Measurements from ENCODE around the gene MTHFD1L.
"Not testable (repeated sequence)": the region's sequence is repeated elsewhere in the genome, so short reads cannot be mapped to it uniquely, and the experiment has no call there.

MTHFD1L gene
- 18.0 to 20.7 reads per million in 2 donors for total RNA-seq

DNA sequence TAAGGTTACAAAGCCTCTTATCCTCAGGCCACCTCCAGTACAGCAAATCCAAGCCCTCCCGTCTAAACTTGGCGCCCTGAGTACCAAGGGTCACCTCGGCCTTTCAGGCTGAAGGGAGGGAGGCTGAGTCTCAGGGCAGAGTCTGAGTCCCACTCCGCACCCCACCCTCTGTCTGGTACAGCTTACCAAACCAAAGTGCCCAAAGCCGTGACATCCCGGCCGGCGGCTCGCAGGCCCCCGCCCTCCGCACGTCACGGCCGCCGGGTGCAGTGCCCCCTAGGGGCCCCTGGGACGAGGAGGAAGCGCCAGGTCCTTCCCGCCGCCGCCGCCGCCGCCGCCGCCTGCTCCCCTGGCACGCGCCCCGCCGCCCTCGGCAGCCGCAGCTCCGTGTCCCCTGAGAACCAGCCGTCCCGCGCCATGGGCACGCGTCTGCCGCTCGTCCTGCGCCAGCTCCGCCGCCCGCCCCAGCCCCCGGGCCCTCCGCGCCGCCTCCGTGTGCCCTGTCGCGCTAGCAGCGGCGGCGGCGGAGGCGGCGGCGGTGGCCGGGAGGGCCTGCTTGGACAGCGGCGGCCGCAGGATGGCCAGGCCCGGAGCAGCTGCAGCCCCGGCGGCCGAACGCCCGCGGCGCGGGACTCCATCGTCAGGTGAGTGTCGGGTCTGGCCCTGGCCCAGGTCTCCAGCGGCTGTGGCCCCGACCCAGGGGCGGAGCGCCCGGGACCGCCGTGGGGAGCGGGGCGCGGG, at the start of gene MTHFD1L:
Gene MTHFD1L, plus strand, starts transcription at position 297 of the 741 bp plus-strand sequence. Its CDS starts 121 bp downstream, at position 418.
- DNase-seq: peak; percentile 61

DNA sequence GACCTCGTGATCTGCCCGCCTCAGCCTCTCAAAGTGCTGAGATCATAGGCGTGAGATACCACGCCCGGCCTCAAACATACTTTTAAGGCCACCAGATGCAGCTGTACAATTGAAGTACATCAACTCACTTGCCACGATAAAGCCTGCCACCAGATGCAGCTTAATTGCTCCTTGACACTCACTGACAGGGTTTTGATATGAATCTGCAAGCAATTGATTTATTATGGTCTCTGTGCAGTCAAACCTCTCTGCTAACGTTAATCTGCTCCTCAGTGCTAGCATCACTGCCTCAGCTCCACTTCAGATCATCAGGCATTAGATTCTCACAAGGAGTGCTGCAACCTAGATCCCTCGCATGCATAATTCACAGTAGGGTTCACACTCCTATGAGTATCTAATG, 48.9 kb upstream of the MTHFD1L start:
- DNase-seq: not testable (repeated sequence)

DNA sequence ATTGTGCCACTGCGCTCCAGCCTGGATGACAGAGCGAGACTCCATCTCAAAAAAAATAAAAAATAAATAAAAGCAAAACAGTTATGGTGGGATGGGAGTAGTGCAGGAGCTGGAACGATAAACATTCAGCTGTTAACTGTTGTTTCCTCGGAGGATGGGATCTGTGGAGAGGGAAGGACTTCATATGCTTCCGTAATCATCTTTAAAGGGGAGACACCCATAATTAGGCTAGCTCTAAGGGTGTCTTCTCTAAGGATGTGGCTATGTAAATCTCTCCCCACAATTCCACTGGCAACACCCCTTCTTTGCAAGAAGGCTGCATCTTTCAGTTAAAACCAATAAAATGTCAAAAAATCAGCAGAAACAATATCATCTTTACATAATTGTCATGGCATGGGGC, 42.6 kb upstream of the MTHFD1L start:
- no peak for DNase-seq

DNA sequence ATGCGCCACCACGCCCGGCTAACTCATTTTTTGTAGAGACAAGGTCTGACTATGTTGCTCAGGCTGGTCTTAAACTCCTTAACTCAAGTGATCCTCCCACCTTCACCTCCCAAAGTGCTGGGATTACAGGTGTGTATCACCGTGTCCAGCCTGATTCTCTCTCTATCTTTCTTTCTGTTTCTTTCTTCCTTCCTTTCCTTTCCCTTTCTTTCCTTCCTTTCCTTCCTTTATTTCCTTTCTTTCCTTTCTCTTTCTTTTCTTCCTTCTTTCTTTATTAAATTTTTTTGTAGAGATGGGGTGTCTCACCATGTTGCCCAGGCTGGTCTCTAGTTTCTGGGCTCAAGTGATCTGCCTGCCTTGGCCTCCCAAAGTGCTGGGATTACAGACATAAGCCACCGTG, 38.7 kb upstream of the MTHFD1L start:
- no peak for DNase-seq

DNA sequence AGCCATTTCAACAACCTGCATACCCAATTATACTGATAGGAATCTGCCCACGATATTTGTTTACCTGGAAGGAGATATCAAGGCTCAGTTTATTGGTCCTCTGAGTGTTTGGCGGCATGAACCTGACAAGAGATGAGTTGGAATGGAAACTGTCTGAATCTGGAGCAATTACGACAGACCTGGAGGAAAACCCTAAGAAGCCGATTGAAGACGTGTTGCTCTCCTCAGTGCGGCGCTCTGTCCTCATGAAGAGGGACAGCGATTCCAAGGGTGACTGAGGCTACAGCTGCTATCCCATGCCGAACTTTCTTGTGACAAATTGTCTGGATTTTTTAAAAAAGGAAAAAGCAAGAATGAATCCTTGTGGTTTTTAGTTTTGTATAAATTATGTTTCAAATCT, 37.4 kb upstream of the MTHFD1L start:
- not testable (repeated sequence) for DNase-seq

DNA sequence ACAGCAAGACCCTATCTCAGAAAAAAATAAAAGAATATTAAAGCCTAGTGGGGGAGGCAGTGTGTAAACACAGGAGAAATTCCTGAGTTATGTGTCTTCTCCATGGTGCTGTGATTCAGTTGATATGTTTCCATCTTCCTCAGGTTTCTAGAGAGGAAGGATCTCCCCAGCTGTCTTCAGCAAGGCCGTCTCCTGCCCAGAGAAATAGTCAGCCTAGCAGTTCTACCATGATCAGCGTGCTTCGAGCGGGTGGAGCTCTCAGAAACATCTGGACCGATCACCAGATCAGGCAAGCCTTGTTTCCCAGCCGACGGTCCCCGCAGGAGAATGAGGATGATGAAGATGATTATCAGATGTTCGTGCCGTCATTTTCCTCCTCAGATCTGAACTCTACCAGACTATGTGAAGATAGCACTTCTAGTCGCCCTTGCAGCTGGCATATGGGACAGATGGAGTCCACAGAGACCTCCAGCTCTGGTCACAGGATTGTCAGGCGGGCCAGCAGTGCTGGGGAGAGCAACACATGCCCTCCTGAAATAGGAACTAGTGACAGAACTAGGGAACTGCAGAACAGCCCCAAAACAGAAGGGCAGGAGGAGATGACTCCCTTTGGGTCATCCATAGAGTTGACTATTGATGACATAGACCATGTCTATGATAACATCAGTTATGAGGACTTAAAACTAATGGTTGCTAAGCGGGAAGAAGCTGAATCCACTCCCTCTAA, 34.9 kb upstream of the MTHFD1L start:
- DNase-seq: no peak

DNA sequence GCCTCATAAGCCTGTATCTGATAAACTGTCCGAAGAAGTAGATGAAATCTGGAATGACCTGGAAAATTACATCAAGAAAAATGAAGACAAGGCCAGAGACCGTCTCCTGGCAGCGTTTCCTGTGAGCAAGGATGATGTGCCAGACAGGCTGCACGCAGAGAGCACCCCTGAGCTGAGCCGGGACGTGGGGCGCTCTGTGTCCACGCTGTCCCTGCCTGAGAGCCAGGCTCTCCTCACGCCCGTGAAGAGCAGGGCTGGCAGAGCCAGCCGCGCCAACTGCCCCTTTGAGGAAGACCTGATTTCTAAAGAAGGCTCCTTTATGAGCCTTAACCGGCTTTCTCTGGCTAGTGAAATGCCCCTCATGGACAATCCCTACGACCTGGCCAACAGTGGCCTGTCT, 33.9 kb upstream of the MTHFD1L start:
- no peak for DNase-seq

DNA sequence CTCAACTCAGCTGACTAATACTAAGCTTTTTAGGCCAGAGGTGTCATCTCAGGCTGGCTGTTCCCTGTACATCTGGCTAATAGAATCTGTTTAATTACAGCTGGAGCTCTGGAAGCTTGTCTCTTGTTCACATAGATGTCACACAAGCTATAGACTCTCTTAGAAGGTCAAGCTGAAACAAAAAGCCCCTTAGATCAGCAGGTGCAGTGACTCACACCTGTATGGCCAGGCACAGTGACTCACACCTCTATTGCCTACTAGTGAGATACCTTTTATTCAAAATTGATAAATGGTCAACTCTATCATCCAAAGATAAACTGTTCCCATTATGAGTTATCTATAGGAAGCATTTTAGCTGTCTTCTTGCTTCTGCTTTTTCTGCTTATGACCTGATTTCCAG, 29.9 kb upstream of the MTHFD1L start:
- no peak for DNase-seq

DNA sequence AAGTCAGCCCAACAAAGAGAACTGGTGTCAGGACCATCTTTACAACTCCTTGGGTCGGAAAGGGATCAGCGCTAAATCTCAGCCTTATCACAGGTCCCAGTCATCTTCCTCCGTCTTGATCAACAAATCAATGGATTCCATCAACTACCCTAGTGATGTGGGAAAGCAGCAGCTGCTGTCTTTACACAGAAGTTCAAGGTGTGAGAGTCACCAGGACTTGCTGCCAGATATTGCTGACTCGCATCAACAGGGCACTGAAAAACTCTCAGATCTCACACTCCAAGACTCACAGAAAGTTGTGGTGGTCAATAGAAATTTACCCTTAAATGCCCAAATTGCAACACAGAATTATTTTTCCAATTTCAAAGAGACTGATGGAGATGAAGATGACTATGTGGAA, 25.3 kb upstream of the MTHFD1L start:
- DNase-seq: no peak

DNA sequence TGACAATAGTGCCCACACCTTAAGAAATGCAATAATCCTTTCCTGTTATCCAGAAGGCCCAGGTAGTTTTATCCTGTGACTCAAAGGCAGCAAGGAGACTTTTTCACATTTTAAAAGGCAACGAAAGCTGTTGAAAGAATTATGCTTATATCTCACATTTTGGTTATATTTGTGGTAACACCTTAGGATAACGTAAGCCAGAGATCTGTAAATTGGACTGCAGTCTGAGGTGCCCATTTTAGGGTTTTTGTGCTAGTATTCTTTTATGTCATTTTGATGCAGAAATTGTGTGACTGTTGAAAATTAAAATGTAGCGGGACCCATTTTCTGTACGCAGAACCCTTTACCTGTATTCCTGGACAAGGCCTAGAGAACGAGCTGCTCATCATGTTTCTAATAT, 24.3 kb upstream of the MTHFD1L start:
- DNase-seq: no peak

DNA sequence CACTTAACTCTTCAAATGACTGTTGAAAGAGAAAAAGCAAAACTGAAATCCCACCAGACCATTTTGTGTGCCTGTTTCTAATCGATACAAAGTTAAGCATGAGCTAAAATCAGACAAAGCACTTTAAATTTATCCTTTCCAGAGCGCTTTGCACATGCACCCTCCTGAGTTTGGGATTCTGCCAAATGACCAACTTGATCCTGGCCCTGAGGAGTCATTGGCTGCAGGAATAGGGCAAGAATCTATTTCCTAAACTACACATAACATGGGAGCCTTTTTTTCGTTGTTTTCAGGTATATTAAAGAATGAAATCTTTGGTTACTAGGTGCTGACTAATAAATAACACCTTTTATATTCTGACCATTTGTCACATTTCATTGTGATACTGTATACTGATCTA, 23.8 kb upstream of the MTHFD1L start:
- DNase-seq: no peak

DNA sequence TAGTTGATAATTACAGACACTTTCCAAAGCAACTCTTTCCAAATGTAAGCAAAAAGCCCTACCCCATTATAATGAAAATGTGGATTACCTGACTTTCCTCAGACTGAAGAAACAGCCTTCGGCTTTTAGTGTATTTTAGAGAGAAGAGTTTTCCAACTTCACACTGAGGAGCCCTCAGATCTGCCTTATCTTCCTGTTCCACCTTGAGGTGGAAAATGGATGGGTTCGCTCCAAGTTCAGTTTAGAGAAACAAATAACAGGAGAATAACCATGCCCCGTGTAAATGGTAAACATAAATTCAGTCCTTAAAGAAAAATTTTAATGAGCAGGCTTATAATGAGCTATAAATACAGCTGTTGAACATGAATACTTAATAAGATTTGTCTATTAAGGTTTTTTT, 21.1 kb upstream of the MTHFD1L start:
- no peak for DNase-seq

DNA sequence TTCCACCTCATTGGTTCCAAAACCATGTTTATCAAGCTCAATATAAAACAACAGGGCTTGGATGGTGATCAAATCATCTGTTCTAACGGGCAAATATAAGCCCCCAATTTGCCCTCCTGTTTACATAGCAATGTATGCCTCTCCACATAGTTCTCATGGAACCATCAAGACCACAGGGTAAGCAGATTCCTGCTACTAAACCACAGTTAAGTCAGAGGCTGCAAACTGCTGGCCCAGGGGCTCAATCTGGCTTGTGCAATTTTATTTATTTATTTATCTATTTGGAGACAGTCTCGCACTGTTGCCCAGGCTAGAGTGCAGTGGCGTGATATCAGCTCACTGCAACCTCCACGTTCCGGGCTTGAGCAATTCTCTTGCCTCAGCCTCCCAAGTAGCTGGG, 18.9 kb upstream of the MTHFD1L start:
- no peak for DNase-seq

DNA sequence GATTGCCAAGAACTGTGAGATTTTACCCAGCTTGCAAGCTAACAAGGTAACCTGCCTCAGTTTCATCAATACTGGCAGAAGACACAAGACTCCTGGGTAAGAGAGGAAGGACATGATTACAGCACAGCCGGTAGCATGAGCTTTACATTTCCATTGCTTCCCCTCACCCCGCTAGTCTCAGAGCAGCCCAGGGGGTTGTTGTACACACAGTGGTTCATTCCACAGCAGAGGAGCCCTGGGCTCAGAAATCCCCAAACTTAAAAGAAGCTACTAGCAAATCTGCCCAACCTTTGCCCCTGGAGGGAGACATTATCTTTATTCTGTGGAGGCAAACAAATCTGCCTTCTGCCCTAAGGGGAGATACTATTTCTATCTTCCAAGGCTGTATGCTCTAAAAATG, 17.1 kb upstream of the MTHFD1L start:
- DNase-seq: no peak

DNA sequence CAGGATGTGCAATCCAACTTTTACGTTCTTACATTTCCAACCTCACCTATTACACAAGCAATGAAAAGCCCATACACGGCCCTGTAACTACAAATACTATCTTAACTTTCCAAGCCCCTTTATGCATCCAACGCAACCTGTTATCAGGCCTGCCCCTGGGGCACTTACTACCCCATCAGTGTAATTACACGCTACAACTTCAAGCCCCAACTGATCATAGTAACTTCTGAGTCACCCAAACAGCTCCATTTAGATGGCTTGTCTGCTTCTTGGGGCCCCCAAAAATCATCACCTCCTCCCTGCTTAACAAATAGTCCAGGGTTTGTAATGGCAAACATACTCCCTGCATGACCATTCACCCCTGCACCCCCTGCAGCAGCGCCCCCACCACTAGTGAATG, 11.1 kb upstream of the MTHFD1L start:
- DNase-seq: not testable (repeated sequence)

DNA sequence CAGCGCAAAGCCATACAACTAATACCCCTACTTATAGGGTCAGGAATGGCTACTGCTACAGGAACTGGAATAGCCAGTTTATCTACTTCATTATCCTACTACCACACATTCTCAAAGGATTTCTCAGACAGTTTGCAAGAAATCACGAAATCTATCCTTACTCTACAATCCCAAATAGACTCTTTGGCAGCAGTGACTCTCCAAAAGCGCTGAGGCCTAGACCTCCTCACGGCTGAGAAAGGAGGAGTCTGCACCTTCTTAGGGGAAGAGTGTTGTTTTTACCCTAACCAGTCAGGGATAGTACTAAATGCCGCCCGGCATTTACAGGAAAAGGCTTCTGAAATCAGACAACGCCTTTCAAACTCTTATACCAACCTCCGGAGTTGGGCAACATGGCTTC, 10.3 kb upstream of the MTHFD1L start:
- not testable (repeated sequence) for DNase-seq

DNA sequence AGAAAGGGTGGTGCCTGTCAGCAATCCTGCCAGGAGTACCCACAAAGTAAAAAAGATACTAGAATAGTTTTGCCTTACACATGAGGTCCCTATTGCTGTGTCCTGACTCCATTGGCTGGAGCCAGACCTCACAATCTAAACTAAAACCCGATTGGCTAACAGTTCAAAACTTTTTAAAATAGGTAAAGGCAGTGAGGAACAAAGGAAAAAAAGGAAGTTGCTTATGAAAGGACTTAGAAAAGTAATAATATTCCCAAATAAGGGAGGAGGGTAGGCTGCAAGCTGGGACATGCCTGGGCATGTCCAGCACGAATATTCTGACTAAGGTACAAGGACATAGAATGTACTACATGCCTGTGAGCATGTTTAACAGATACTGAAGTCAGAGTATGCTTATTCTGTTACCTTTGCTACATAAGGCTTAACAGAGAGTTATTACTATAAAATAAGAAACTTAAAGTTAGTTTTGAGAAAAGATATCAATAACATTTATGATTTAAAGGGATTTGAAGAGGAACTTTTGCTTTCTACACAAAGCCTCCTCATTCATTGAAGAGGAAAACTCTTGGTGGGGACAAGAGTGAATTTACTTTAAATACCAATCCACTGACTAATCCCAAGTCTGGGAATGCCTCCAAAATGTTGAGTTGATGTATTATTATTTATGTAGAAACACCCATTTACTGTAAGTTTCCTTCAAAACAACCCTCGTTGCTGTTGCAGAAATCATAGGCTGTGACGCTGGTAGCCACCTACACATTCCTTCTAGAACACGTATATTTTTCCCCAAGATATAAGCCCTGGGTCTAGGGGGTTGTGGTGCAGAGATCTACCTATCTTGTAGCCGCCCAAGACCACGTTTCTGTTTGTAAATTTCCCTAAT, 8.2 kb upstream of the MTHFD1L start:
- no peak for DNase-seq

DNA sequence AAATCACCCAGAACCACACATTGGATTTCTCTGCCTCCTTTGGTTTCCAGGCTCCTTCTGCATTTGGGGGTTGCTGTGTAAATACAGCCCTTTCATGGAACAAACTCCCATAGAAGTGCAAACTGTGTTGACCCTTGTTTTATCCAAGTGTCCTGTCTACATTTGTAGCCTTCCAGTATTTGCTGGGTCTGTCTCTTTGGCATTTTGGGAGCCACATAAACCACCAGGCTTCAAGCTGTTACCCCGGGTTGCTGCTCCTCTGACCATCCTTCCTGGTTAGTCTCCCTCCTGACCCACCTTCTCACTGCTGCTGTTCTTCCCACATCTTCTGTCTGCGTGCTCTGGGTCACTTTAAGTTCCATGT, 7.6 kb upstream of the MTHFD1L start:
- no peak for DNase-seq

DNA sequence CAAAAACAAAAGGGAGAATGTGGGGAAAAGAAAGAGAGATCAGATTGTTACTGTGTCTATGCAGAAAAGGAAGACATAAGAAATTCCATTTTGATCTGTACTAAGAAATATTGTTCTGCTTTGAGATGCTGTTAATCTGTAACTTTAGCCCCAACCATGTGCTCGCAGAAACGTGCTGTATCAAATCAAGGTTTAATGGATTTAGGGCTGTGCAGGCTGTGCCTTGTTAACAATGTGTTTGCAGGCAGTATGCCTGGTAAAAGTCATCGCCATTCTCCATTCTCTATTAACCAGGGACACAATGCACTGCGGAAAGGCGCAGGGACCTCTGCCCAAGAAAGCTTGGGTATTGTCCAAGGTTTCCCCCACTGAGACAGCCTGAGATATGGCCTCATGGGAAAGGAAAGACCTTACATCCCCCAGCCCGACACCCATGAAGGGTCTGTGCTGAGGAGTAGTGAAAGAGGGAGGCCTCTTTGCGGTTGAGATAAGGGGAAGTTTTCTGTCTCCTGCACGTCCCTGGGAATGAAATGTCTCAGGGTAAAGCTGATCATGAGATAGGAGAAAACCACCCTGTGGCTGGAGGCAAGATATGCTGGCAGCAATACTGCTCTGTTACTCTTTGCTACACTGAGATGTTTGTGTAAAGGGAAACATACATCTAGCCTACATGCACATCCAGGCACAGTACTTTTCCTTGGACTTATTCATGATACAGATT, 3.9 kb upstream of the MTHFD1L start:
- not testable (repeated sequence) for DNase-seq

DNA sequence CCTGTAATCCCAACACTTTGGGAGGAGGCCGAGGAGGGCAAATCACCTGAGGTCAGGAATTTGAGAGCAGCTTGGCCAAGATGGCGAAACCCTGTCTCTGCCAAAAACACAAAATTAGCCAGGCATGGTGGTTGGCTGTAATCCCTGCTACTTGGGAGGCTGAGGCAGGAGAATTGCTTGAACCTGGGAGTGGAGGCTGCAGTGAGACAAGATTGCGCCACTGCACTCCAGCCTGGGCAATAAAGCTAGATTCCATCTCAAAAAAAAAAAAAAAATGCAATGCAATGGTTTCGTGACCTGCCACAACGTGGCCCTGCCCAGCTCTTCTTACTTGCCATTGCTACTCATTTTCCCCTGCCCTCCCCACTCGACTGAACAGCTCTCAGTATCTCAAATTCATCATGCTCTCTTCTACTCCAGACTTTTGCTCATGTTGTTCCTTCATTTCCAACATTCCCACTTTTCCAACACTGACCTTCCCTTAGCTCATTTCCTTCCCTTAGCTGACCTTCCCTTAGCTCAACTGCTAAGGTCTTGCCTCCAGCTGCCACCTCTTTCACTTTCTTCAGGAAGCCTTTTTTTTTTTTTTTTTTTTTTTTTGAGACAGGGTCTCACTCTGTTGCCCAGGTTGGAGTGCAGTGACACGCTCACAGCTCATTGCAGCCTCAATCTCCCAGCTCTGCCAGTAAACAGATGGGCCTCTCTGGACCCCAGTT, 2.1 kb upstream of the MTHFD1L start:
- DNase-seq: no peak

DNA sequence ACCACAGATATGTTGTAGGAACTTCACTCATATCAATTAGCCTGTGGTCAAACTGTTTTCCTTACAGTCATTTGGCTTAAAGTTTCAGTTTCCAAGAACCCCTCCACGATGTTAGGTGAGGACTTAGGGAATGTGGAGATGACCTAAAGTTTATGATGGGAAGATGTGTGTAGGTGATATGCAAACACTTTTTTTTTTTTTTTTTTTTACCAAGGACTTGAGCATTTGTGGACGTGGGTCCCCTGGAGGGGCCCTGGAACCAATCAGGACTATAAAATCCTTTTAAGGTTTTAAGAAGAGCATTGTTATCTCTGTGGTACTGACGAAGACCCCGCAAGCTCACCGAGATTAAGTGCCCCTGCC, 478 bp upstream of the MTHFD1L start:
- no peak for DNase-seq

Data from activated gamma-delta T cell (primary cell).